ENCODE measurements around the gene POPDC2.

GRCh38 chr3:119619094-119619493 lies 41.3 kb downstream of the POPDC2 start:
- no peak for TF ChIP-seq CTCF (IDR thresholded peaks at IDR 0.05)
- TF ChIP-seq POLR2AphosphoS5 (IDR thresholded peaks at IDR 0.05) = no peak
- TF ChIP-seq EP300 (IDR thresholded peaks at IDR 0.05) = no peak
- TF ChIP-seq POLR2A (IDR thresholded peaks at IDR 0.05) = no peak

All from stomach (tissue), 4 donors.